ENCODE results near the gene CYP46A1. TPM values are rescaled to one million over a fixed set of nuclear protein-coding genes. Genes with fewer than 3 reads are reported as not detected.

Gene CYP46A1
- total and polyA plus RNA-seq, 2 donors (not counting 1 experiment from before 2014, with no cell fraction given) = 0.11 to 0.33 TPM

DNA sequence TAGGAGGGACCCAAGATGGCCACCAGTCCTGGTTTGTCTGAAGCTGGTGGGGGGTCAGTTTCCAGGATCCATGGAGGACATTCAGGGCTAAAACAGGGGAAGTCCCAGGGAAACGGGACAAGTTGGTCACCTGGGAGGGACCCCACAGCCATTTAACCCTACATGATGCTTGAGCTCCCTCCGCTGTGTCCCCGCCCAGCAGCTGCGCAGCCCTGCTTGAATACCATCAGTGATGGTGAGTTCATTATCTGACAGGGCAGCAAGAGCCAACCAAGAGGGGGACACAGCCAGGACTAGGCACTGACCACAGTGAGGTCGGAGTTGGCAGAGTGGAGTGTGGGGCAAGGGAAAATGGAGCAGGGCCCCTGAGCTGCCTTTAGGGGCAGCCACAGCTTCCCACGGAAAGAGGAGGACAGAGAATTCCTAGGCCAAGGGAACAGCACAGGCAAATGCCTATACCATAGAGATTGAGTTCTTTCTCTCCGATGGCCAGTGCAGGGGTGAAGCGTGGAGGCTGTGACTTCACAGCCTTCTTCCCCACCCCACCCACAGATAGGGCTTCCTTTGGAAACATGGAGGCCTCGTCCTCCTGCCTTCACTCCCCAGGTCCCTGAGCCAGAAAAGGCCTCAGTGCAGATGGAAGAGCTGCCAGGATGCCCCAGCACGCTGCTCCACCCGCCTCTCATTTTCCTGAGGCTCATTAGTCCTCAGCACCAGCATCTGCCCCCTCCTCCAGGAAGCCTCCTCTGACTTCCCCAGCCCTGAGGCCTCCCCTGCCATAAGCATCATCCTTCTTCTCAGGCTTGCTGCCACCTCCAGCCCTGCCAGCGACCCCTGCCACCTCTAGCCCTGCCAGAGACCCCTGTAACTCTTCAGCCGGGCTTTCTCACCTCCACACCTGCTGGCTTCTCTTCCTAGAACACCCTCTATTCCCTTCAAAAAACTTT is 51.4 kb downstream of the CYP46A1 start:
- Histone ChIP-seq H3K79me2 (ENCODE audit: control insufficient read depth, insufficient read depth, low read length) (no peaks in the 10 kb centered on the region), H3K4me3 (replicated peaks in 1 of 4; ENCODE audit: control extremely low read depth in 1 of 4, insufficient read depth in 1 of 4, low read depth in 3 of 4, low read length in 4 of 4) (no peak overlapping the region), H3K27me3 (ENCODE audit: control insufficient read depth, insufficient read depth, low read length) (no peaks in the 10 kb centered on the region), H3K4me2 (ENCODE audit: extremely low read depth, insufficient read depth, low read length) (no peak overlapping the region), H3K27ac (ENCODE audit: insufficient read depth, low read length) (no peak overlapping the region), H3K4me1 (ENCODE audit: control insufficient read depth, extremely low read depth, insufficient read depth, low read length) (peaks cover 5% of the 10 kb centered on the region), H2AFZ (ENCODE audit: low read length) (no peak overlapping the region), H3K9ac (ENCODE audit: insufficient read depth, low read length) (no peak overlapping the region), H3K36me3 (ENCODE audit: control insufficient read depth, insufficient read depth, low read length) (no peaks in the 10 kb centered on the region), H4K20me1 (ENCODE audit: control insufficient read depth, extremely low read depth, insufficient read depth, low read length) (no peaks in the 10 kb centered on the region), H3K9me3 (ENCODE audit: control insufficient read depth, insufficient read depth, low read depth, low read length) (no peaks in the 10 kb centered on the region)
- DNase-seq (ENCODE audit: low read depth in 2 of 2) = no peak
- no peak for TF ChIP-seq CTCF (conservative IDR thresholded peaks at IDR 0.05 in 1 of 2, IDR thresholded peaks at IDR 0.05 in 1 of 2; ENCODE audit: low read depth in 1 of 2, low read length in 2 of 2)

GRCh38 chr14:99736603-99737371 is 52.7 kb downstream of the CYP46A1 start:
- Histone ChIP-seq H3K27me3 (ENCODE audit: control insufficient read depth, insufficient read depth, low read length) (no peaks in the 10 kb centered on the region), H3K27ac (ENCODE audit: insufficient read depth, low read length) (no peak overlapping the region), H2AFZ (ENCODE audit: low read length) (peak overlapping the region; percentile 90), H3K4me2 (ENCODE audit: extremely low read depth, insufficient read depth, low read length) (peak overlapping the region; percentile 87), H3K36me3 (ENCODE audit: control insufficient read depth, insufficient read depth, low read length) (no peaks in the 10 kb centered on the region), H3K9me3 (ENCODE audit: control insufficient read depth, insufficient read depth, low read depth, low read length) (no peaks in the 10 kb centered on the region), H3K4me3 (replicated peaks in 1 of 4; ENCODE audit: control extremely low read depth in 1 of 4, insufficient read depth in 1 of 4, low read depth in 3 of 4, low read length in 4 of 4) (peak overlapping the region in 1 of 4 experiments; percentile 60), H3K4me1 (ENCODE audit: control insufficient read depth, extremely low read depth, insufficient read depth, low read length) (peaks cover 5% of the 10 kb centered on the region), H3K79me2 (ENCODE audit: control insufficient read depth, insufficient read depth, low read length) (no peaks in the 10 kb centered on the region), H3K9ac (ENCODE audit: insufficient read depth, low read length) (no peak overlapping the region), H4K20me1 (ENCODE audit: control insufficient read depth, extremely low read depth, insufficient read depth, low read length) (no peaks in the 10 kb centered on the region)
- DNase-seq (ENCODE audit: low read depth in 2 of 2) = no peak
- TF ChIP-seq CTCF (conservative IDR thresholded peaks at IDR 0.05 in 1 of 2, IDR thresholded peaks at IDR 0.05 in 1 of 2; ENCODE audit: low read depth in 1 of 2, low read length in 2 of 2) (no peak), EZH2 (IDR thresholded peaks at IDR 0.05; ENCODE audit: low read length, missing control alignments) (no peak)

DNA sequence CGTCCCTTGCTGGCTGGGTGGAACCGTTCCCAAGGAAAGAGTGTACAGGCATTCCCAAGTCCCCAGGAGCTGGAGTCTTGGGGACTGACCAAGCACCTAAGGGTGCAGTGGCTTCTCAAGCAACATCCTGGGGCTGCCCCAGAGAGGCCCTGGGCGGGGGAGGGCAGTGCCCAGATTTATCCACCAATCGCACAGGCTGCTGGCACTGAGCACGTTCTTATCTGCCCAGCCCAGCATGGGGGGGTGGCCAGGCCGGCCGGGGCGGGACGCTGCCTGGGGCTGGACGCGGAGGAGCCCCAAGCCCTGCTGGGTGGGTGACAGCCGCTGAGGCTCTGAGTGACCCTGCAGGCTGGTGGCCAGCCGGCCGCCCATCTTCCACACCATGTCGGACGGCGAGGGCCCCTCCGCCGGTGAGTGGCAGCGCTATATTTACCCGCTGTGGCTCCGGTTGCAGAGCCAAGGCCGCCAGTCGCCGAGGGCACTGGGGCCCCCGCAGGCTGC is 53.4 kb downstream of the CYP46A1 start:
- Histone ChIP-seq H3K79me2 (ENCODE audit: control insufficient read depth, insufficient read depth, low read length) (no peaks in the 10 kb centered on the region), H3K9me3 (ENCODE audit: control insufficient read depth, insufficient read depth, low read depth, low read length) (no peaks in the 10 kb centered on the region), H2AFZ (ENCODE audit: low read length) (peak overlapping the region; percentile 90), H3K4me1 (ENCODE audit: control insufficient read depth, extremely low read depth, insufficient read depth, low read length) (peaks cover 5% of the 10 kb centered on the region), H3K27ac (ENCODE audit: insufficient read depth, low read length) (no peak overlapping the region), H3K4me2 (ENCODE audit: extremely low read depth, insufficient read depth, low read length) (peak overlapping the region; percentile 87), H4K20me1 (ENCODE audit: control insufficient read depth, extremely low read depth, insufficient read depth, low read length) (no peaks in the 10 kb centered on the region), H3K27me3 (ENCODE audit: control insufficient read depth, insufficient read depth, low read length) (no peaks in the 10 kb centered on the region), H3K4me3 (replicated peaks in 1 of 4; ENCODE audit: control extremely low read depth in 1 of 4, insufficient read depth in 1 of 4, low read depth in 3 of 4, low read length in 4 of 4) (peak overlapping the region in 3 of 4 experiments; percentile 27 to 60 (median 52)), H3K36me3 (ENCODE audit: control insufficient read depth, insufficient read depth, low read length) (no peaks in the 10 kb centered on the region), H3K9ac (ENCODE audit: insufficient read depth, low read length) (no peak overlapping the region)
- no peak for DNase-seq (ENCODE audit: low read depth in 2 of 2)
- TF ChIP-seq EZH2 (IDR thresholded peaks at IDR 0.05; ENCODE audit: low read length, missing control alignments) (no peak), CTCF (conservative IDR thresholded peaks at IDR 0.05 in 1 of 2, IDR thresholded peaks at IDR 0.05 in 1 of 2; ENCODE audit: low read depth in 1 of 2, low read length in 2 of 2) (no peak)
